Measurements from ENCODE around the gene CFAP46.

DNA sequence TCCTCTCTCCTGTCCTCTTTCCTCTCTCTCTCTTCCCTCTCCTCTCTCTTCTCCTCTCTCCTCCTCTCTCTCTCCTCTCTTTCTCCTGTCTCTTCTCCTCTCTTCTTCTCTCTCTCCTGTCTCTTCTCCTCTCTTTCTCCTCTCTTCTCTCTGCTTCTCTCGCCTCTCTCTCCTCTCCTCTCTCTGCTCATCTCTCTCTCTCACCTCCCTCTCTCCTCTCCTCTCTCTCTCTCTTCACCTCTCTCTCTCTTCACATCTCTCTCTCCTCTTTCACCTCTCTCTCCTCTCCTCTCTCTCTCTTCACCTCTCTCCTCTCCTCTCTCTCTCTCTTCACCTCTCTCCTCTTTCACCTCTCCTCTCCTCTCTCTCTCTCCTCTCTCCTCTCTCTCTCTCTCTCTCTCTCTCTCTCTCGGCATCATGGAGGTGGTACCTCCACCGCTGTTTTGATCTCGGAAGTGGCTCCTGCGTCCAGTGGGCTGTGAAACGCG is 30.1 kb downstream of the CFAP46 start:
- TF ChIP-seq, protein P1, sequence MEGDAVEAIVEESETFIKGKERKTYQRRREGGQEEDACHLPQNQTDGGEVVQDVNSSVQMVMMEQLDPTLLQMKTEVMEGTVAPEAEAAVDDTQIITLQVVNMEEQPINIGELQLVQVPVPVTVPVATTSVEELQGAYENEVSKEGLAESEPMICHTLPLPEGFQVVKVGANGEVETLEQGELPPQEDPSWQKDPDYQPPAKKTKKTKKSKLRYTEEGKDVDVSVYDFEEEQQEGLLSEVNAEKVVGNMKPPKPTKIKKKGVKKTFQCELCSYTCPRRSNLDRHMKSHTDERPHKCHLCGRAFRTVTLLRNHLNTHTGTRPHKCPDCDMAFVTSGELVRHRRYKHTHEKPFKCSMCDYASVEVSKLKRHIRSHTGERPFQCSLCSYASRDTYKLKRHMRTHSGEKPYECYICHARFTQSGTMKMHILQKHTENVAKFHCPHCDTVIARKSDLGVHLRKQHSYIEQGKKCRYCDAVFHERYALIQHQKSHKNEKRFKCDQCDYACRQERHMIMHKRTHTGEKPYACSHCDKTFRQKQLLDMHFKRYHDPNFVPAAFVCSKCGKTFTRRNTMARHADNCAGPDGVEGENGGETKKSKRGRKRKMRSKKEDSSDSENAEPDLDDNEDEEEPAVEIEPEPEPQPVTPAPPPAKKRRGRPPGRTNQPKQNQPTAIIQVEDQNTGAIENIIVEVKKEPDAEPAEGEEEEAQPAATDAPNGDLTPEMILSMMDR (IDR thresholded peaks at IDR 0.05; ENCODE audit: insufficient read depth, low read depth, low read length), result no peak
- no peak for TF ChIP-seq EZH2 (IDR thresholded peaks at IDR 0.05; ENCODE audit: insufficient read depth, low read length)

Measured in astrocyte (in vitro differentiated cells and primary cell).